Astrocyte (in vitro differentiated cells and primary cell): Measurements from ENCODE around the gene COBL. TPM values are rescaled to one million over a fixed set of nuclear protein-coding genes. Genes with fewer than 3 reads are reported as not detected.
A peak's percentile ranks its signal among the peaks of the same experiment; 100 is the strongest.

Source experiments
- DNase-seq: peaks from one replicate; pipeline ENCODE4 v3.0.0-alpha.2; 2010; ENCODE audit warnings: low read depth
- FAIRE-seq: peaks from 2 replicates; lab custom pipeline; 2011; peaks lifted over from hg19 to GRCh38; lab: Jason Lieb, UNC
- H2AFZ ChIP-seq: 2 replicates; pipeline ENCODE4 v1.6.0; 2012; ENCODE audit warnings: low read depth, low read length, inconsistent platforms
- H3K27ac ChIP-seq: 2 replicates; pipeline ENCODE4 v1.5.1; 2011; ENCODE audit warnings: low read depth, low read length, inconsistent platforms
- H3K27me3 ChIP-seq: 2 replicates; pipeline ENCODE4 v1.6.0; 2011; ENCODE audit warnings: low read length, inconsistent platforms; ENCODE audit not compliant: insufficient read depth
- H3K36me3 ChIP-seq: 2 replicates; pipeline ENCODE4 v1.5.1; 2011; ENCODE audit warnings: low read length, inconsistent platforms; ENCODE audit not compliant: insufficient read depth
- H3K4me1 ChIP-seq: 2 replicates; pipeline ENCODE4 v1.5.1; 2011; ENCODE audit warnings: low read length, inconsistent platforms; ENCODE audit not compliant: insufficient read depth
- H3K4me2 ChIP-seq: 2 replicates; pipeline ENCODE4 v1.6.0; 2012; ENCODE audit warnings: low read length, inconsistent platforms
- H3K4me3 ChIP-seq: 2 replicates; pipeline ENCODE4 v1.5.1; 2011; ENCODE audit warnings: low read depth, mild to moderate bottlenecking, low read length, inconsistent platforms; ENCODE audit not compliant: insufficient read depth
- H3K79me2 ChIP-seq: 2 replicates; pipeline ENCODE4 v1.6.0; 2012; ENCODE audit warnings: mild to moderate bottlenecking, low read length, inconsistent platforms; ENCODE audit not compliant: insufficient read depth
- H3K9ac ChIP-seq: 2 replicates; pipeline ENCODE4 v1.6.0; 2012; ENCODE audit warnings: mild to moderate bottlenecking, low read length, inconsistent platforms
- H3K9me3 ChIP-seq: 2 replicates; pipeline ENCODE4 v1.5.1; 2012; ENCODE audit warnings: low read depth, mild to moderate bottlenecking, low read length, inconsistent platforms; ENCODE audit not compliant: insufficient read depth
- H4K20me1 ChIP-seq: 2 replicates; pipeline ENCODE4 v1.6.0; 2012; ENCODE audit warnings: low read length, inconsistent platforms; ENCODE audit not compliant: insufficient read depth
- H3K27ac Mint-ChIP-seq: one replicate; pipeline ENCODE4 v1.8.0; 2021; ENCODE audit warnings: mild to moderate bottlenecking, mixed read lengths; ENCODE audit not compliant: unreplicated experiment
- H3K27me3 Mint-ChIP-seq: one replicate; pipeline ENCODE4 v1.8.0; 2021; ENCODE audit warnings: low read depth, mixed read lengths; ENCODE audit not compliant: unreplicated experiment
- H3K36me3 Mint-ChIP-seq: one replicate; pipeline ENCODE4 v1.8.0; 2021; ENCODE audit warnings: low read depth, mixed read lengths; ENCODE audit not compliant: unreplicated experiment
- H3K4me1 Mint-ChIP-seq: one replicate; pipeline ENCODE4 v1.8.0; 2021; ENCODE audit warnings: low read depth, mixed read lengths; ENCODE audit not compliant: unreplicated experiment
- H3K4me3 Mint-ChIP-seq: one replicate; pipeline ENCODE4 v1.8.0; 2021; ENCODE audit warnings: mild to moderate bottlenecking, moderate library complexity, mixed read lengths; ENCODE audit not compliant: unreplicated experiment
- H3K9me3 Mint-ChIP-seq: one replicate; pipeline ENCODE4 v1.8.0; 2021; ENCODE audit warnings: mild to moderate bottlenecking, mixed read lengths; ENCODE audit not compliant: unreplicated experiment
- EZH2 ChIP-seq: IDR thresholded peaks from 2 replicates; pipeline ENCODE4 v1.6.1; 2012; ENCODE audit warnings: mild to moderate bottlenecking, low read length, inconsistent platforms; ENCODE audit not compliant: insufficient read depth
- total RNA-seq: library from RNA; stranded (reverse); gene quantifications from 2 replicates; pipeline ENCODE4 v1.2.1, GENCODE V29; 2021
- TF ChIP-seq, protein P1 (sequence below): IDR thresholded peaks from 2 replicates; pipeline ENCODE4 v1.5.1; 2011; ENCODE audit warnings: low read depth, mild to moderate bottlenecking, inconsistent platforms, low read length, moderate library complexity; ENCODE audit not compliant: insufficient read depth

The COBL gene
- total RNA-seq, 1 donor from 2014 or later = 6.4 TPM

DNA sequence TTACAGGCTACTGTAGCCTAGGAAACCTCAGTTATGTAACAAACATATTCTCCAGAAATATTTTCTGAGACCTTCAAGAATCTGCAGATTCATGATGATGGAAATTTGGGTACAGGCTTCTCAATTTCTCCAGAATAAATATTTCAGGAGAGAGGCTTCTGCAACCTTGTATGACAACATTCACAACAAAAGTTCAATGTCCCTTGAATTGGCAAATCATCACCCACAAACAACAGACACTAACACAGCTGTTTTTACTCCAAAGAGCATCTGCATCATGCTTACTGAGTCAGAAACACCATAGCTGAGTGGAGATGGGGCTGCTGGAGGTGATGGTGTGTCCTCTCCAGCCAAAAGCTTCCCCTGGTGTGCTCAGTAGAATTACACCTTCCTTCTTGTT, 9.3 kb upstream of the COBL start:
- Histone ChIP-seq H3K4me2 (no peak overlapping the region), H3K4me3 (no peak overlapping the region), H3K27me3 (no peaks in the 10 kb centered on the region), H3K27ac (no peak overlapping the region), H3K36me3 (no peaks in the 10 kb centered on the region), H3K4me1 (no peaks in the 10 kb centered on the region), H3K9ac (no peak overlapping the region), H3K9me3 (no peaks in the 10 kb centered on the region), H4K20me1 (no peaks in the 10 kb centered on the region), H2AFZ (no peak overlapping the region), H3K79me2 (no peaks in the 10 kb centered on the region)
- no peak for TF ChIP-seq EZH2
- TF ChIP-seq, protein P1, sequence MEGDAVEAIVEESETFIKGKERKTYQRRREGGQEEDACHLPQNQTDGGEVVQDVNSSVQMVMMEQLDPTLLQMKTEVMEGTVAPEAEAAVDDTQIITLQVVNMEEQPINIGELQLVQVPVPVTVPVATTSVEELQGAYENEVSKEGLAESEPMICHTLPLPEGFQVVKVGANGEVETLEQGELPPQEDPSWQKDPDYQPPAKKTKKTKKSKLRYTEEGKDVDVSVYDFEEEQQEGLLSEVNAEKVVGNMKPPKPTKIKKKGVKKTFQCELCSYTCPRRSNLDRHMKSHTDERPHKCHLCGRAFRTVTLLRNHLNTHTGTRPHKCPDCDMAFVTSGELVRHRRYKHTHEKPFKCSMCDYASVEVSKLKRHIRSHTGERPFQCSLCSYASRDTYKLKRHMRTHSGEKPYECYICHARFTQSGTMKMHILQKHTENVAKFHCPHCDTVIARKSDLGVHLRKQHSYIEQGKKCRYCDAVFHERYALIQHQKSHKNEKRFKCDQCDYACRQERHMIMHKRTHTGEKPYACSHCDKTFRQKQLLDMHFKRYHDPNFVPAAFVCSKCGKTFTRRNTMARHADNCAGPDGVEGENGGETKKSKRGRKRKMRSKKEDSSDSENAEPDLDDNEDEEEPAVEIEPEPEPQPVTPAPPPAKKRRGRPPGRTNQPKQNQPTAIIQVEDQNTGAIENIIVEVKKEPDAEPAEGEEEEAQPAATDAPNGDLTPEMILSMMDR = no peak
- H3K9me3 Mint-ChIP-seq = no peaks in the 10 kb centered on the region
- peaks cover 14% of the 10 kb centered on the region for H3K27me3 Mint-ChIP-seq
- DNase-seq = no peak
- peaks cover 7% of the 10 kb centered on the region for H3K4me1 Mint-ChIP-seq
- FAIRE-seq = no peak
- H3K27ac Mint-ChIP-seq = no peak overlapping the region
- H3K4me3 Mint-ChIP-seq = no peak overlapping the region
- H3K36me3 Mint-ChIP-seq = no peaks in the 10 kb centered on the region

- Histone ChIP-seq H3K9me3 (no peaks in the 10 kb centered on the region), H3K4me3 (no peak overlapping the region), H3K4me1 (no peaks in the 10 kb centered on the region), H3K27ac (no peak overlapping the region), H2AFZ (no peak overlapping the region), H3K79me2 (no peaks in the 10 kb centered on the region), H3K9ac (no peak overlapping the region), H4K20me1 (no peaks in the 10 kb centered on the region), H3K36me3 (no peaks in the 10 kb centered on the region), H3K4me2 (no peak overlapping the region), H3K27me3 (peaks cover 4% of the 10 kb centered on the region)
- no peak for DNase-seq
- Mint-ChIP-seq H3K36me3 (no peaks in the 10 kb centered on the region), H3K4me3 (no peak overlapping the region), H3K9me3 (no peaks in the 10 kb centered on the region), H3K27me3 (peaks cover 20% of the 10 kb centered on the region), H3K27ac (no peak overlapping the region), H3K4me1 (peaks cover 7% of the 10 kb centered on the region)
- FAIRE-seq = no peak
- TF ChIP-seq EZH2 = no peak
- TF ChIP-seq, protein P1 = no peak
Measured at GRCh38 chr7:51325261-51325676, 8.7 kb upstream of the COBL start.

- H3K36me3 Mint-ChIP-seq = no peaks in the 10 kb centered on the region
- TF ChIP-seq EZH2 = no peak
- TF ChIP-seq, protein P1 = no peak
- Histone ChIP-seq H3K4me3 (no peak overlapping the region), H3K36me3 (no peaks in the 10 kb centered on the region), H3K79me2 (no peaks in the 10 kb centered on the region), H3K4me2 (no peak overlapping the region), H4K20me1 (no peaks in the 10 kb centered on the region), H3K9me3 (no peaks in the 10 kb centered on the region), H3K27me3 (peaks cover 5% of the 10 kb centered on the region), H3K27ac (no peak overlapping the region), H2AFZ (no peak overlapping the region), H3K4me1 (no peaks in the 10 kb centered on the region), H3K9ac (no peak overlapping the region)
- no peak for FAIRE-seq
- no peak for DNase-seq
- peaks cover 7% of the 10 kb centered on the region for H3K4me1 Mint-ChIP-seq
- H3K27me3 Mint-ChIP-seq = peaks cover 26% of the 10 kb centered on the region
- no peak overlapping the region for H3K4me3 Mint-ChIP-seq
- no peaks in the 10 kb centered on the region for H3K9me3 Mint-ChIP-seq
- peak overlapping the region; percentile 26 for H3K27ac Mint-ChIP-seq
Measured at GRCh38 chr7:51324206-51324898, 7.7 kb upstream of the COBL start.
